PC-3 (cell line): ENCODE measurements around the gene TCEAL5. TPM values are rescaled to one million over a fixed set of nuclear protein-coding genes. Genes with fewer than 3 reads are reported as not detected.

Source experiments
- ATAC-seq: fragments of 200-7000 bp; cut with Tn5 transposase; 2 replicates; pipeline ENCODE4 v1.9.1; 2020; ENCODE audit warnings: mild to moderate bottlenecking, moderate library complexity
- BruUV-seq: library from RNA; stranded (reverse); fragments of 400-500 nt; replicated peaks from 2 replicates; lab custom pipeline; 2021; lab: Mats Ljungman, UMichigan
- CTCF ChIA-PET: fragments of 300-600 bp; sonication (Branson Sonifier 250); formaldehyde crosslinking; loops from one replicate; lab custom pipeline; 2022; ENCODE audit warnings: antibody characterized with exemption; lab: Charles Lee
- POLR2A ChIA-PET: fragments of 300-600 bp; sonication (Branson Sonifier 250); formaldehyde crosslinking; loops from one replicate; lab custom pipeline; 2022; ENCODE audit warnings: antibody characterized with exemption; ENCODE audit not compliant: unreplicated experiment; lab: Charles Lee
- DNase-seq: peaks from one replicate; pipeline ENCODE4 v3.0.0-alpha.2; 2015
- H2AFZ ChIP-seq: fragments of 300-600 bp; sonication (generic); 2 replicates; pipeline ENCODE4 v1.6.0; 2016; ENCODE audit warnings: antibody characterized with exemption, low read length
- H3F3A ChIP-seq: fragments of 300-600 bp; sonication (generic); one replicate; pipeline ENCODE4 v1.6.0; 2017; ENCODE audit warnings: antibody characterized with exemption, low read length, control low read depth, mild to moderate bottlenecking; ENCODE audit not compliant: unreplicated experiment
- H3K27ac ChIP-seq: fragments of 300-600 bp; sonication (generic); 2 replicates; pipeline ENCODE4 v1.5.1; 2016; ENCODE audit warnings: mild to moderate bottlenecking, low read length
- H3K27me3 ChIP-seq: fragments of 300-600 bp; sonication (generic); 2 replicates; pipeline ENCODE4 v1.6.1; 2016; ENCODE audit warnings: low read length, mixed read lengths
- H3K36me3 ChIP-seq: fragments of 300-600 bp; sonication (generic); 2 replicates; pipeline ENCODE4 v1.6.1; 2016; ENCODE audit warnings: low read depth, mixed run types, low read length, mixed read lengths
- H3K4me1 ChIP-seq: fragments of 300-600 bp; sonication (generic); 2 replicates; pipeline ENCODE4 v1.5.1; 2016; ENCODE audit warnings: low read length; ENCODE audit not compliant: insufficient read depth
- H3K4me2 ChIP-seq: fragments of 300-600 bp; sonication (generic); 2 replicates; pipeline ENCODE4 v1.6.0; 2016; ENCODE audit warnings: low read length
- H3K4me3 ChIP-seq: fragments of 300-600 bp; sonication (generic); 2 replicates; pipeline ENCODE4 v1.5.1; 2016; ENCODE audit warnings: mild to moderate bottlenecking, low read length, mixed read lengths
- H3K79me2 ChIP-seq: fragments of 300-600 bp; sonication (generic); 2 replicates; pipeline ENCODE4 v1.6.1; 2017; ENCODE audit warnings: low read length, mixed read lengths
- H3K9ac ChIP-seq: fragments of 300-600 bp; sonication (generic); 2 replicates; pipeline ENCODE4 v1.6.0; 2016; ENCODE audit warnings: mild to moderate bottlenecking, low read length
- H3K9me2 ChIP-seq: fragments of 300-600 bp; sonication (generic); replicated peaks from 2 replicates; pipeline ENCODE4 v1.6.1; 2016; ENCODE audit warnings: mixed run types, low read length, mixed read lengths
- H3K9me3 ChIP-seq: fragments of 300-600 bp; sonication (generic); 2 replicates; pipeline ENCODE4 v1.6.1; 2016; ENCODE audit warnings: low read length, mixed read lengths
- H4K20me1 ChIP-seq: fragments of 300-600 bp; sonication (generic); 2 replicates; pipeline ENCODE4 v1.6.1; 2016; ENCODE audit warnings: low read length, mixed read lengths
- CTCF ChIP-seq: fragments of 300-600 bp; sonication (generic); conservative IDR thresholded peaks from 2 replicates; pipeline ENCODE4 v1.5.1; 2017; ENCODE audit warnings: antibody characterized with exemption, low read depth, mild to moderate bottlenecking, low read length
- EZH2 ChIP-seq: fragments of 300-600 bp; sonication (generic); IDR thresholded peaks from one replicate; pipeline ENCODE4 v1.6.1; 2017; ENCODE audit warnings: antibody characterized with exemption, mild to moderate bottlenecking, low read length; ENCODE audit not compliant: unreplicated experiment
- EZH2phosphoT487 ChIP-seq: fragments of 300-600 bp; sonication (generic); IDR thresholded peaks from 2 replicates; pipeline ENCODE4 v1.6.1; 2018; ENCODE audit warnings: mild to moderate bottlenecking, antibody characterized with exemption, low read length, borderline replicate concordance
- intact Hi-C: fragments of 100-400 bp; cut with micrococcal nuclease; formaldehyde crosslinking; loops from 2 replicates; pipeline ENCODE4 v1.9.0; 2023
- total RNA-seq: library from RNA; depleted of rRNA; stranded (reverse); fragments of >200 nt; gene quantifications from 2 replicates; pipeline ENCODE4 v1.2.3, GENCODE V29; 2014

The TCEAL5 gene
- total RNA-seq, 1 experiment from 2014 or later, result not detected

DNA sequence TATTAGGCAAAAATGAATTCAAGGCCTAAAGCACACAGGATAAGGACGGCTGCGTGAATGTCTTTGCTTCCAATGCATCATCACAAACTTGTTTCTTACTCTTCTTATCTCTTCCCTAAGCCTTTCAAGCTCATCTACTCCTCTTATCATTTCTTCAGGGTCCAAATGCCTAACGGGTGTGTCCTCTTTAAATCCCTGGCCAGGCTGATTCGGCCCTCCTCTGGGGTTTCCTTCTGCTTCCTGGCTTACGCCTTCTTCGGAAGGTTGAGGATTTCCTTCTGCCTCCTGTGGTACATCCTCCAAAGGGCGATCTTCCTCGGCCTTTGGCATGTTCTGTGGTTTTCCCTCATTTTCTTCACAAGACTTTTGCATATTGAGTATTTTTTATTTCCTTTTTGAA lies 22.9 kb downstream of the TCEAL5 start:
- DNase-seq (no peak), ATAC-seq (no peak)
- CTCF ChIA-PET, result no interaction called here
- Histone ChIP-seq H3K36me3 (0 out of 2 replicates have a peak, but pooled peaks cover 3% of the 10 kb centered on the region), H3K27ac (no peak overlapping the region), H4K20me1 (no peaks in the 10 kb centered on the region), H3F3A (no peaks in the 10 kb centered on the region), H3K27me3 (no peaks in the 10 kb centered on the region), H3K4me1 (peaks cover 5% of the 10 kb centered on the region; the same call in 1 of the 2 replicates), H3K9me2 (no peaks in the 10 kb centered on the region), H3K79me2 (peaks cover 8% of the 10 kb centered on the region; the same call in 1 of the 2 replicates), H3K9me3 (no peaks in the 10 kb centered on the region), H2AFZ (peak overlapping the region; percentile 89; the same call in 1 of the 2 replicates), H3K4me2 (peak overlapping the region; percentile 92), H3K9ac (peak overlapping the region; percentile 80), H3K4me3 (peak overlapping the region; percentile 85)
- BruUV-seq, result no TSS peak
- intact Hi-C loops, result loop anchor here (5.0 kb wide), 1 partner anchor 209 kb away; no protein-coding TSS in a partner anchor
- POLR2A ChIA-PET, result no interaction called here
- TF ChIP-seq EZH2phosphoT487 (no peak), EZH2 (no peak), CTCF (no peak)

GRCh38 chrX:103250977-103251376 lies 25.6 kb downstream of the TCEAL5 start:
- CTCF ChIA-PET, result no interaction called here
- no peak for TF ChIP-seq EZH2phosphoT487
- TF ChIP-seq EZH2, result no peak
- no peak for TF ChIP-seq CTCF
- no peaks in the 10 kb centered on the region for H3K9me3 ChIP-seq
- H3K27me3 ChIP-seq, result peaks cover 8% of the 10 kb centered on the region; the same call in 1 of the 2 replicates
- no peak overlapping the region for H2AFZ ChIP-seq
- DNase-seq (peak; percentile 12), ATAC-seq (no peak)
- H3K36me3 ChIP-seq, result 0 out of 2 replicates have a peak, but pooled peaks cover 3% of the 10 kb centered on the region
- H3K27ac ChIP-seq, result no peak overlapping the region
- H3K79me2 ChIP-seq, result peaks cover 8% of the 10 kb centered on the region; the same call in 1 of the 2 replicates
- POLR2A ChIA-PET, result no interaction called here
- intact Hi-C loops, result loop anchor here (5.0 kb wide), 1 partner anchor 211 kb away; no protein-coding TSS in a partner anchor
- peaks cover 5% of the 10 kb centered on the region; the same call in 1 of the 2 replicates for H3K4me1 ChIP-seq
- no peak overlapping the region for H3K4me2 ChIP-seq
- H3F3A ChIP-seq, result no peaks in the 10 kb centered on the region
- no peaks in the 10 kb centered on the region for H3K9me2 ChIP-seq
- no peak overlapping the region for H3K9ac ChIP-seq
- H3K4me3 ChIP-seq, result no peak overlapping the region
- no peaks in the 10 kb centered on the region for H4K20me1 ChIP-seq
- BruUV-seq, result no TSS peak

DNA sequence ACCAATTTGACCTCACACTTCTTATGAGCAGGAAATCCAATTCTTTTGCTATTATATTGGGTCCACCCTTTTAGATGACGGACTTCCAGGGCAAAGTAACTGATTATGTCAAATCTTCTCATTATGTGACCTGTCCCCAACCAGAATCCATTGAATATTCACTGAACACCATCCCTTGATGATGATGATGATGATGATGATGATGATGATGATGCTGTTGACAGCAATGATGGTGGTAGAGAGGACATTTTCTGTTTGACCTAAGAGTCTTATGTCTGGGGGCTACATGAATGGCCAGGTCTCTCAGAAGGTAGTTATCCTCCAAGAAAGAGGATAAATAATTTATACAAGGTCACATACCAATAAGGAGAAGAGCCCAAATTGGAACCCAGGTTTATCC lies 26.7 kb downstream of the TCEAL5 start:
- Histone ChIP-seq H4K20me1 (no peaks in the 10 kb centered on the region), H3K9ac (no peak overlapping the region), H3K27me3 (peaks cover 12% of the 10 kb centered on the region; the same call in 1 of the 2 replicates), H3K4me3 (no peak overlapping the region), H3K36me3 (0 out of 2 replicates have a peak, but pooled peaks cover 3% of the 10 kb centered on the region), H3K79me2 (peaks cover 8% of the 10 kb centered on the region; the same call in 1 of the 2 replicates), H2AFZ (no peak overlapping the region), H3K4me2 (no peak overlapping the region), H3K9me3 (no peaks in the 10 kb centered on the region), H3K4me1 (peaks cover 5% of the 10 kb centered on the region; the same call in 1 of the 2 replicates), H3K9me2 (no peaks in the 10 kb centered on the region), H3K27ac (no peak overlapping the region), H3F3A (no peaks in the 10 kb centered on the region)
- ChIA-PET CTCF (no interaction called here), POLR2A (no interaction called here)
- DNase-seq (no peak), ATAC-seq (no peak)
- no peak for TF ChIP-seq CTCF
- no peak for TF ChIP-seq EZH2phosphoT487
- no peak for TF ChIP-seq EZH2
- intact Hi-C loops, result loop anchor here (5.0 kb wide), 1 partner anchor 212 kb away; no protein-coding TSS in a partner anchor
- BruUV-seq, result no TSS peak
